ENCODE data around the gene SIM1.
A peak's percentile ranks its signal among the peaks of the same experiment; 100 is the strongest.

The SIM1 gene

GRCh38 chr6:100467129-100468015 is 2.7 kb upstream of the SIM1 start:
- H3K27me3 ChIP-seq (ENCODE audit: insufficient read depth, low read length), result no peaks in the 10 kb centered on the region
- no peaks in the 10 kb centered on the region for H3K9me2 ChIP-seq (ENCODE audit: low read depth, low read length)
- TF ChIP-seq CTCF (IDR thresholded peaks at IDR 0.05; ENCODE audit: low read length), result no peak
- TF ChIP-seq EZH2 (IDR thresholded peaks at IDR 0.05; ENCODE audit: borderline replicate concordance, low read length), result no peak
- no peaks in the 10 kb centered on the region for H3K36me3 ChIP-seq (ENCODE audit: insufficient read depth, low read length)
- no peaks in the 10 kb centered on the region for H3K79me2 ChIP-seq (ENCODE audit: insufficient read depth, low read length)
- H3K4me3 ChIP-seq (ENCODE audit: low read depth, low read length, poor library complexity, severe bottlenecking), result peak overlapping the region; percentile 25
- H3K4me1 ChIP-seq (ENCODE audit: insufficient read depth, low read length, severe bottlenecking), result peaks cover 28% of the 10 kb centered on the region
- no peak overlapping the region for H2AFZ ChIP-seq (ENCODE audit: low read length)
- no peaks in the 10 kb centered on the region for H4K20me1 ChIP-seq (ENCODE audit: insufficient read depth, low read length)
- H3K9ac ChIP-seq (ENCODE audit: low read length), result no peak overlapping the region
- H3K27ac ChIP-seq (ENCODE audit: low read depth, low read length, poor library complexity, severe bottlenecking), result no peak overlapping the region
- H3F3A ChIP-seq (ENCODE audit: insufficient read depth, low read length), result no peaks in the 10 kb centered on the region
- peaks cover 7% of the 10 kb centered on the region for H3K9me3 ChIP-seq (ENCODE audit: low read length)
- peak overlapping the region; percentile 34; the same call in 1 of the 2 replicates for H3K4me2 ChIP-seq (ENCODE audit: low read length)

GRCh38 chr6:100466410-100467128 is 1.8 kb upstream of the SIM1 start:
- Histone ChIP-seq H2AFZ (ENCODE audit: low read length) (no peak overlapping the region), H3K4me3 (ENCODE audit: low read depth, low read length, poor library complexity, severe bottlenecking) (peak overlapping the region; percentile 25), H3K9ac (ENCODE audit: low read length) (no peak overlapping the region), H3K9me2 (ENCODE audit: low read depth, low read length) (no peaks in the 10 kb centered on the region), H3F3A (ENCODE audit: insufficient read depth, low read length) (no peaks in the 10 kb centered on the region), H3K36me3 (ENCODE audit: insufficient read depth, low read length) (no peaks in the 10 kb centered on the region), H3K4me2 (ENCODE audit: low read length) (peak overlapping the region; percentile 34; the same call in 1 of the 2 replicates), H3K27ac (ENCODE audit: low read depth, low read length, poor library complexity, severe bottlenecking) (no peak overlapping the region), H3K79me2 (ENCODE audit: insufficient read depth, low read length) (no peaks in the 10 kb centered on the region), H3K27me3 (ENCODE audit: insufficient read depth, low read length) (no peaks in the 10 kb centered on the region), H3K4me1 (ENCODE audit: insufficient read depth, low read length, severe bottlenecking) (peaks cover 27% of the 10 kb centered on the region), H4K20me1 (ENCODE audit: insufficient read depth, low read length) (no peaks in the 10 kb centered on the region), H3K9me3 (ENCODE audit: low read length) (peaks cover 7% of the 10 kb centered on the region)
- TF ChIP-seq CTCF (IDR thresholded peaks at IDR 0.05; ENCODE audit: low read length) (no peak), EZH2 (IDR thresholded peaks at IDR 0.05; ENCODE audit: borderline replicate concordance, low read length) (no peak)

GRCh38 chr6:100465701-100466409 is 1.1 kb upstream of the SIM1 start:
- no peaks in the 10 kb centered on the region for H3F3A ChIP-seq (ENCODE audit: insufficient read depth, low read length)
- H3K36me3 ChIP-seq (ENCODE audit: insufficient read depth, low read length), result no peaks in the 10 kb centered on the region
- H3K27me3 ChIP-seq (ENCODE audit: insufficient read depth, low read length), result no peaks in the 10 kb centered on the region
- H4K20me1 ChIP-seq (ENCODE audit: insufficient read depth, low read length), result no peaks in the 10 kb centered on the region
- no peak overlapping the region for H3K9ac ChIP-seq (ENCODE audit: low read length)
- peaks cover 22% of the 10 kb centered on the region for H3K4me1 ChIP-seq (ENCODE audit: insufficient read depth, low read length, severe bottlenecking)
- no peak overlapping the region for H2AFZ ChIP-seq (ENCODE audit: low read length)
- TF ChIP-seq CTCF (IDR thresholded peaks at IDR 0.05; ENCODE audit: low read length) (no peak), EZH2 (IDR thresholded peaks at IDR 0.05; ENCODE audit: borderline replicate concordance, low read length) (no peak)
- no peak overlapping the region for H3K4me3 ChIP-seq (ENCODE audit: low read depth, low read length, poor library complexity, severe bottlenecking)
- no peaks in the 10 kb centered on the region for H3K79me2 ChIP-seq (ENCODE audit: insufficient read depth, low read length)
- H3K4me2 ChIP-seq (ENCODE audit: low read length), result no peak overlapping the region
- peaks cover 7% of the 10 kb centered on the region for H3K9me3 ChIP-seq (ENCODE audit: low read length)
- H3K27ac ChIP-seq (ENCODE audit: low read depth, low read length, poor library complexity, severe bottlenecking), result no peak overlapping the region
- H3K9me2 ChIP-seq (ENCODE audit: low read depth, low read length), result no peaks in the 10 kb centered on the region

All from OCI-LY1 (cell line).